GM12878 (cell line): Measurements from ENCODE around the gene TRPM8. TPM values are rescaled to one million over a fixed set of nuclear protein-coding genes. Genes with fewer than 3 reads are reported as not detected.

Experiments
- ATAC-seq: fragments of 200-7000 bp; cut with Tn5 transposase; 3 replicates; pipeline ENCODE4 v1.9.1; 2020; ENCODE audit warnings: mild to moderate bottlenecking, moderate library complexity
- BruUV-seq: library from RNA; stranded (reverse); fragments of 400-500 nt; replicated peaks from 2 replicates; lab custom pipeline; 2021; lab: Mats Ljungman, UMichigan
- CTCF ChIA-PET: fragments of 300-600 bp; sonication (Branson Sonifier 250); formaldehyde crosslinking; extraction: SDS; loops from one replicate; lab custom pipeline; 2021; ENCODE audit warnings: inconsistent platforms; lab: Yijun Ruan, JAX
- POLR2A ChIA-PET: fragments of 350-600 bp; formaldehyde crosslinking; extraction: SDS; loops from one replicate; lab custom pipeline; 2021; ENCODE audit warnings: inconsistent platforms; lab: Charles Lee
- RAD21 ChIA-PET: fragments of 300-600 bp; sonication (Branson Sonifier 250); formaldehyde crosslinking; loops from one replicate; lab custom pipeline; 2023; ENCODE audit warnings: antibody characterized with exemption; ENCODE audit not compliant: unreplicated experiment; lab: Charles Lee
- SMC1A ChIA-PET: fragments of 300-600 bp; sonication (Branson Sonifier 250); formaldehyde crosslinking; loops from one replicate; lab custom pipeline; 2023; ENCODE audit not compliant: unreplicated experiment, uncharacterized antibody; lab: Charles Lee
- DNase-seq: peaks from one replicate; pipeline ENCODE4 v3.0.0-alpha.2; 2011; ENCODE audit warnings: low read depth, low spot score
- FAIRE-seq: peaks from 3 replicates; lab custom pipeline; 2011; peaks lifted over from hg19 to GRCh38; lab: Jason Lieb, UNC
- H2AFZ ChIP-seq: 2 replicates; pipeline ENCODE4 v1.6.0; 2011; ENCODE audit warnings: low read depth, low read length, control low read depth; ENCODE audit not compliant: control insufficient read depth
- H3K27ac ChIP-seq: 2 replicates; pipeline ENCODE4 v1.5.1; 2011; ENCODE audit warnings: control low read depth; ENCODE audit not compliant: control insufficient read depth, insufficient read depth
- H3K27me3 ChIP-seq, 2 experiments: replicated peaks in 1 of 2; 2 replicates each; pipeline versions ENCODE4 v1.6.0 to v1.6.1; 2011; ENCODE audit warnings: low read length in 1 of 2; ENCODE audit not compliant: control insufficient read depth in 2 of 2, insufficient read depth in 2 of 2
- H3K36me3 ChIP-seq, 2 experiments: 2 replicates each; pipeline ENCODE4 v1.5.1; 2011; ENCODE audit warnings: low read length in 1 of 2; ENCODE audit not compliant: control insufficient read depth in 2 of 2, insufficient read depth in 2 of 2
- H3K4me1 ChIP-seq: 2 replicates; pipeline ENCODE4 v1.6.1; 2011; ENCODE audit warnings: mild to moderate bottlenecking, low read length, moderate library complexity, mixed read lengths; ENCODE audit not compliant: control insufficient read depth, insufficient read depth
- H3K4me2 ChIP-seq: 2 replicates; pipeline ENCODE4 v1.6.0; 2011; ENCODE audit warnings: control low read depth; ENCODE audit not compliant: control insufficient read depth, insufficient read depth
- H3K4me3 ChIP-seq: fragments of 200-600 bp; sonication (generic); 2 replicates; pipeline ENCODE4 v1.5.1; 2016
- H3K79me2 ChIP-seq: 2 replicates; pipeline ENCODE4 v1.6.0; 2011; ENCODE audit warnings: low read length; ENCODE audit not compliant: control insufficient read depth, insufficient read depth
- H3K9ac ChIP-seq: 2 replicates; pipeline ENCODE4 v1.8.0; 2011; ENCODE audit warnings: low read length, control low read depth, mixed read lengths; ENCODE audit not compliant: control insufficient read depth, insufficient read depth
- H3K9me3 ChIP-seq: replicated peaks from 3 replicates; pipeline ENCODE4 v1.5.1; 2011; ENCODE audit warnings: mild to moderate bottlenecking, low read length; ENCODE audit not compliant: control insufficient read depth, insufficient read depth
- H4K20me1 ChIP-seq: 2 replicates; pipeline ENCODE4 v1.6.0; 2011; ENCODE audit not compliant: control insufficient read depth, insufficient read depth
- CHD2 ChIP-seq: IDR thresholded peaks from 2 replicates; pipeline ENCODE4 v1.6.1; 2011; ENCODE audit warnings: low read depth, low read length, improper control_type of control experiment, borderline replicate concordance
- CHD4 ChIP-seq: fragments of 200-600 bp; sonication (generic); IDR thresholded peaks from 2 replicates; pipeline ENCODE4 v1.6.1; 2016; ENCODE audit warnings: mild to moderate bottlenecking
- CREM ChIP-seq: IDR thresholded peaks from 2 replicates; pipeline ENCODE4 v1.6.1; 2014; ENCODE audit warnings: antibody characterized with exemption, low read depth
- EGR1 ChIP-seq, 2 experiments: IDR thresholded peaks; 1 replicate in 1 of 2; 2 replicates in 1 of 2; pipeline ENCODE4 v1.6.1; 2011 to 2012; ENCODE audit warnings: low read depth in 2 of 2, low read length in 2 of 2, borderline replicate concordance in 1 of 2, mild to moderate bottlenecking in 1 of 2, moderate library complexity in 1 of 2
- NR2C1 ChIP-seq: fragments of 450-650 bp; IDR thresholded peaks from 2 replicates; pipeline ENCODE4 v1.6.1; 2017; ENCODE audit warnings: antibody characterized with exemption, mild to moderate bottlenecking, moderate library complexity
- PML ChIP-seq: IDR thresholded peaks from 2 replicates; pipeline ENCODE4 v1.6.1; 2012; ENCODE audit warnings: low read length, inconsistent platforms
- POU2F2 ChIP-seq: IDR thresholded peaks from 3 replicates; pipeline ENCODE4 v1.6.1; 2011; ENCODE audit warnings: low read depth, mild to moderate bottlenecking, low read length, borderline replicate concordance
- RAD51 ChIP-seq: fragments of 450-650 bp; IDR thresholded peaks from 2 replicates; pipeline ENCODE4 v1.6.1; 2016; ENCODE audit warnings: moderate library complexity, mild to moderate bottlenecking, inconsistent platforms
- RUNX3 ChIP-seq: IDR thresholded peaks from 2 replicates; pipeline ENCODE4 v1.6.1; 2012; ENCODE audit warnings: low read length, inconsistent platforms
- SREBF2 ChIP-seq: IDR thresholded peaks from 2 replicates; pipeline ENCODE4 v1.6.1; 2012; ENCODE audit warnings: mild to moderate bottlenecking, low read length
- ZNF217 ChIP-seq: fragments of 450-650 bp; IDR thresholded peaks from 2 replicates; pipeline ENCODE4 v1.6.1; 2017; ENCODE audit warnings: antibody characterized with exemption, mild to moderate bottlenecking
- WGBS: methylation state at CpG from one replicate; pipeline ENCODE4 v1.1.6; 2016; ENCODE audit warnings: low lambda C conversion rate; ENCODE audit not compliant: insufficient replicate concordance, insufficient coverage; ENCODE audit errors: missing lambda C conversion rate; 5-methylcytosine and 5-hydroxymethylcytosine counted together
- in situ Hi-C: fragments of 300-500 bp; cut with MboI; formaldehyde crosslinking; loops from 9 replicates; pipeline ENCODE4 v1.14.3; 2018; ENCODE audit warnings: mixed read lengths
- intact Hi-C: fragments of 100-400 bp; cut with micrococcal nuclease; formaldehyde crosslinking; loops from one replicate; pipeline ENCODE4 v1.14.2; 2022; ENCODE audit not compliant: unreplicated experiment
- polyA plus RNA-seq, 11 experiments: library from polyadenylated mRNA; depleted of rRNA in 4 of 11; unstranded in 6 of 11; stranded (reverse) in 5 of 11; fragments of >200 nt; fragmentation: Nextera tagmentation in 4 of 11; fragmentation: Illumina TruSeq in 1 of 11; extraction: Ambion mirVana in 4 of 11; extraction: Trizol in 1 of 11; gene quantifications; 1 replicate in 1 of 11; 2 replicates in 10 of 11; pipeline versions ENCODE4 v1.2.1 to v1.2.3, GENCODE V29; 2011 to 2016; ENCODE audit warnings: inconsistent platforms in 2 of 11, missing spikeins in 2 of 11, low read depth in 1 of 11
- total RNA-seq, 4 experiments: library from RNA; depleted of rRNA in 3 of 4; stranded (reverse); fragments of >200 nt in 3 of 4; fragmentation: Illumina TruSeq in 1 of 4; extraction: Trizol in 1 of 4; gene quantifications; 2 replicates each; pipeline versions ENCODE4 v1.2.1 to v1.2.3, GENCODE V29; 2013 to 2021
- TF ChIP-seq, protein P1 (sequence below): IDR thresholded peaks from 2 replicates; pipeline ENCODE4 v1.6.1; 2011; ENCODE audit warnings: low read depth, mild to moderate bottlenecking, low read length, moderate library complexity, borderline replicate concordance; ENCODE audit errors: extremely low read depth
- TF ChIP-seq, protein P2 (sequence below): fragments of 450-650 bp; IDR thresholded peaks from 2 replicates; pipeline ENCODE4 v1.6.1; 2017; ENCODE audit warnings: low read depth, mild to moderate bottlenecking, moderate library complexity
- TF ChIP-seq, protein P3 (sequence below): IDR thresholded peaks from 2 replicates; pipeline ENCODE4 v1.6.1; 2011; ENCODE audit warnings: borderline replicate concordance, low read depth, mild to moderate bottlenecking, moderate library complexity, low read length; ENCODE audit not compliant: insufficient read depth, poor library complexity, severe bottlenecking

TRPM8 gene
- total and polyA plus RNA-seq, 10 of the 15 experiments (the other 5 are each of a cell fraction or from before 2014, with no cell fraction given), result 3.9 TPM; not detected in 9

DNA sequence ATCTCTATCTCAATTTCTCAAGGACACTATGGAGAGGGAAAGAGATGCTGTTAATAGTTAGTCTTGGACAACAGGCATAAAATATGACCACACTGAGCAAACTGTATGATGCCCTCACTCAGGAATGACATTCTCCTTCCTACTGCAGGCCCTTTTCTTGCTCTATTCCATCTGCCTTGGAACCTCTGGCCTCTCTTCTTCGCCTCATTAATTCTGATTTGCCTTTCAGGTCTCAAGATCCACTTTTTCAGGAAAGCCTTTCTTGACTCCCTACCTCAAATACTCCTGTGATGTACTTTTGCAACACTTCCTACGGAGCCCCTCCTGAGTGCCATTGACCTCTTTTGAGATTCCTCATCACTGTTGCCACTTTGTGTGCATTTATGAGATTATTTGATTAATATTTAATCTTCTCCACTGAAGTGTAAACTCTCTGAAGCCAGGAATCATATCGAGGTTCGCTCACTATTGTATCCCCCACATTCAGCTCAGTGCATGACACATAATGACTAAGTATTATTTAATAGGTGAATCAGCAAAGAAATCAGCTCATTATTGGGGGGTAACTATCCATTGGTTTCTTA, 112.1 kb downstream of the TRPM8 start:
- H2AFZ ChIP-seq, result no peak overlapping the region
- intact Hi-C loops, result no loop called here
- FAIRE-seq, result no peak
- peaks cover 3% of the 10 kb centered on the region; the same call in 1 of the 2 replicates for H3K4me1 ChIP-seq
- TF ChIP-seq PML (no peak), RAD51 (no peak), POU2F2 (no peak), ZNF217 (no peak), CHD2 (no peak), CHD4 (no peak), EGR1 (IDR thresholded peaks at IDR 0.05; ENCODE audit: borderline replicate concordance in 1 of 2, low read depth in 2 of 2, low read length in 2 of 2) (no peak), CREM (no peak), RUNX3 (no peak), SREBF2 (no peak), NR2C1 (no peak)
- TF ChIP-seq, protein P1, sequence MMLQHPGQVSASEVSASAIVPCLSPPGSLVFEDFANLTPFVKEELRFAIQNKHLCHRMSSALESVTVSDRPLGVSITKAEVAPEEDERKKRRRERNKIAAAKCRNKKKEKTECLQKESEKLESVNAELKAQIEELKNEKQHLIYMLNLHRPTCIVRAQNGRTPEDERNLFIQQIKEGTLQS, result no peak
- TF ChIP-seq, protein P2, sequence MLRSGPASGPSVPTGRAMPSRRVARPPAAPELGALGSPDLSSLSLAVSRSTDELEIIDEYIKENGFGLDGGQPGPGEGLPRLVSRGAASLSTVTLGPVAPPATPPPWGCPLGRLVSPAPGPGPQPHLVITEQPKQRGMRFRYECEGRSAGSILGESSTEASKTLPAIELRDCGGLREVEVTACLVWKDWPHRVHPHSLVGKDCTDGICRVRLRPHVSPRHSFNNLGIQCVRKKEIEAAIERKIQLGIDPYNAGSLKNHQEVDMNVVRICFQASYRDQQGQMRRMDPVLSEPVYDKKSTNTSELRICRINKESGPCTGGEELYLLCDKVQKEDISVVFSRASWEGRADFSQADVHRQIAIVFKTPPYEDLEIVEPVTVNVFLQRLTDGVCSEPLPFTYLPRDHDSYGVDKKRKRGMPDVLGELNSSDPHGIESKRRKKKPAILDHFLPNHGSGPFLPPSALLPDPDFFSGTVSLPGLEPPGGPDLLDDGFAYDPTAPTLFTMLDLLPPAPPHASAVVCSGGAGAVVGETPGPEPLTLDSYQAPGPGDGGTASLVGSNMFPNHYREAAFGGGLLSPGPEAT, result no peak
- TF ChIP-seq, protein P3, sequence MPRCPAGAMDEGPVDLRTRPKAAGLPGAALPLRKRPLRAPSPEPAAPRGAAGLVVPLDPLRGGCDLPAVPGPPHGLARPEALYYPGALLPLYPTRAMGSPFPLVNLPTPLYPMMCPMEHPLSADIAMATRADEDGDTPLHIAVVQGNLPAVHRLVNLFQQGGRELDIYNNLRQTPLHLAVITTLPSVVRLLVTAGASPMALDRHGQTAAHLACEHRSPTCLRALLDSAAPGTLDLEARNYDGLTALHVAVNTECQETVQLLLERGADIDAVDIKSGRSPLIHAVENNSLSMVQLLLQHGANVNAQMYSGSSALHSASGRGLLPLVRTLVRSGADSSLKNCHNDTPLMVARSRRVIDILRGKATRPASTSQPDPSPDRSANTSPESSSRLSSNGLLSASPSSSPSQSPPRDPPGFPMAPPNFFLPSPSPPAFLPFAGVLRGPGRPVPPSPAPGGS, result no peak
- TF ChIP-seq, all 136 proteins: peak for 0
- H4K20me1 ChIP-seq, result no peaks in the 10 kb centered on the region
- no peaks in the 10 kb centered on the region for H3K27me3 ChIP-seq
- H3K79me2 ChIP-seq, result no peaks in the 10 kb centered on the region
- RAD21 ChIA-PET, result no interaction called here
- SMC1A ChIA-PET, result no interaction called here
- ATAC-seq, result no peak
- H3K4me2 ChIP-seq, result no peak overlapping the region
- no peaks in the 10 kb centered on the region for H3K36me3 ChIP-seq
- POLR2A ChIA-PET, result no interaction called here
- no peak overlapping the region for H3K9ac ChIP-seq
- BruUV-seq, result no TSS peak
- H3K4me3 ChIP-seq, result no peak overlapping the region
- 1% methylated on average over 4 of the region's 4 CpGs for WGBS
- no peaks in the 10 kb centered on the region; the same call in 2 of the 3 replicates for H3K9me3 ChIP-seq
- in situ Hi-C loops, result no loop called here
- H3K27ac ChIP-seq, result no peak overlapping the region
- no peak for DNase-seq
- CTCF ChIA-PET, result no interaction called here
